ENCODE data around the gene PLAU. TPM values are rescaled to one million over a fixed set of nuclear protein-coding genes. Genes with fewer than 3 reads are reported as not detected.

Gene PLAU
- total RNA-seq, 1 experiment from 2014 or later: 15.0 TPM

- peaks cover 30% of the 10 kb centered on the region for H3K4me1 Mint-ChIP-seq
- no peaks in the 10 kb centered on the region; the same call in 1 of the 2 replicates for H3K27me3 Mint-ChIP-seq (ENCODE audit: low read depth)
- TF ChIP-seq MXD4 (CRISPR knock-in tag; IDR thresholded peaks at IDR 0.05; ENCODE audit: borderline replicate concordance) (no peak), KAT7 (CRISPR knock-in tag; IDR thresholded peaks at IDR 0.05; ENCODE audit: borderline replicate concordance) (no peak), JAZF1 (CRISPR knock-in tag; IDR thresholded peaks at IDR 0.05) (no peak), RELA (CRISPR knock-in tag; IDR thresholded peaks at IDR 0.05; ENCODE audit: borderline replicate concordance) (no peak), ZNF232 (CRISPR knock-in tag; IDR thresholded peaks at IDR 0.05) (no peak), MYBL2 (CRISPR knock-in tag; IDR thresholded peaks at IDR 0.05) (no peak), FOXK1 (CRISPR knock-in tag; IDR thresholded peaks at IDR 0.05) (no peak), CTCF (IDR thresholded peaks at IDR 0.05) (no peak)
- ChIA-PET POLR2A (no interaction called here), CTCF (interaction anchor here (0.6 to 2.6 kb wide), 8 partner anchors 11 to 476 kb away, joined by 3 to 10 read pairs (median 4); no protein-coding TSS in a partner anchor)
- ATAC-seq: peak; percentile 2; the same call in 1 of the 2 replicates
- no peak overlapping the region for H3K27ac Mint-ChIP-seq
- DNase-seq (ENCODE audit: low spot score): no peak
- peak overlapping the region; percentile 39 for H3K4me3 Mint-ChIP-seq
- no peaks in the 10 kb centered on the region for H3K9me3 Mint-ChIP-seq
- H3K36me3 Mint-ChIP-seq: peaks cover 17% of the 10 kb centered on the region
These were observed 37.1 kb upstream of the PLAU start for GRCh38 chr10:73873838-73874215.

DNA sequence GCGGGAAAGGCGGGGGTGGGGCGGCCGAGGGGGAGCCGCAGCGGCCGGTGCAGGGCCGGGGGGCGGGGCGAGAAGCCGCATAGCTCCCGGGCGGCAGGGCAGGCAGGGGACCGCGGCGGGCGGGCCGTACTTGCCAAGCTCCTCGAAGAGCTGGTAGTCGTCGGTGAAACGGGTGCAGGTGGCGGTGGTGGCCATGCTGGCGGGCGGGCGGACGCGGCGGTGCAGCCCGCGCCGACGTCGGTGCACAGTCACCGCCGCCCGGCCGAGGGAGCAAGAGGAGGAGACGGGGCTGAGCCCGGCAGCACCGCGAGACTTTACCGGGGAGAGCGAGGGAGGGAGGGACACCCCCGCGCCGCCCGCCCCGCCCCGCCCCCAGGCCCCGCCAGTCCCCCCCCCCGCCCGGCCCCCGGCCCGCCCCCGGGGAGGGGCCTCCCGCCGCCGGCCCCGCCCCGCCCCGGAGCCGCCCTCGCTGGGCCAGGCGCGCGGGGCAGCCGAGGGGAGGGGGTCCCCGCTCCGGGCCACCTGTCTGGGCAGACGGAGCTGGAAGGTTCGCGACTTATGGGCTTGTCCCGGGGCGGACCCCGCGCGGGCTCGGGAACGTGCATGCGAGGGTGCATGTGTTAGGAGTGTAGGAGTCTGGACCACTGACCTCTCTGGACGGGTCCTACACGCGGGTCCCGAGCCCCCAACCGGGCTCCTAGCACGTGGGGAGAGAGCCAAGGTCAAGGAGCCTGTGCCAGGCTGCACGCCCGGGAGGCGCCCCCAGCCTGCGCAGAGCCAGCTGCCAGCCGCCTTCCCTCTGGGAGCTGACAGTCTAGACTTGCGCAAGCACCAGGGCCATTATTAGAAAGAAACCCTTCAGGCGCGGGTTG, 36.4 kb upstream of the PLAU start, which contains the start of gene CAMK2G:
Gene CAMK2G (minus strand): TSS at position 289 of the 872 bp plus-strand sequence. CDS start 94 bp downstream, at position 195.
- 0 out of 2 replicates have a peak, but pooled peaks have one; percentile 34 for TF ChIP-seq NFE2L1 (CRISPR knock-in tag; IDR thresholded peaks at IDR 0.05)
- no peak for TF ChIP-seq ETV6 (CRISPR knock-in tag; IDR thresholded peaks at IDR 0.05)
- TF ChIP-seq ARID4B (CRISPR knock-in tag; IDR thresholded peaks at IDR 0.05; ENCODE audit: borderline replicate concordance): 0 out of 2 replicates have a peak, but pooled peaks have one; percentile 30
- TF ChIP-seq, protein P1, sequence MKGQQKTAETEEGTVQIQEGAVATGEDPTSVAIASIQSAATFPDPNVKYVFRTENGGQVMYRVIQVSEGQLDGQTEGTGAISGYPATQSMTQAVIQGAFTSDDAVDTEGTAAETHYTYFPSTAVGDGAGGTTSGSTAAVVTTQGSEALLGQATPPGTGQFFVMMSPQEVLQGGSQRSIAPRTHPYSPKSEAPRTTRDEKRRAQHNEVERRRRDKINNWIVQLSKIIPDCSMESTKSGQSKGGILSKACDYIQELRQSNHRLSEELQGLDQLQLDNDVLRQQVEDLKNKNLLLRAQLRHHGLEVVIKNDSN (CRISPR knock-in tag; IDR thresholded peaks at IDR 0.05): no peak
- peak; percentile 72 for TF ChIP-seq SP1 (CRISPR knock-in tag; conservative IDR thresholded peaks at IDR 0.05)
- TF ChIP-seq, protein P2, sequence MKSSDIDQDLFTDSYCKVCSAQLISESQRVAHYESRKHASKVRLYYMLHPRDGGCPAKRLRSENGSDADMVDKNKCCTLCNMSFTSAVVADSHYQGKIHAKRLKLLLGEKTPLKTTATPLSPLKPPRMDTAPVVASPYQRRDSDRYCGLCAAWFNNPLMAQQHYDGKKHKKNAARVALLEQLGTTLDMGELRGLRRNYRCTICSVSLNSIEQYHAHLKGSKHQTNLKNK (CRISPR knock-in tag; IDR thresholded peaks at IDR 0.05): no peak
- TF ChIP-seq, protein P3, sequence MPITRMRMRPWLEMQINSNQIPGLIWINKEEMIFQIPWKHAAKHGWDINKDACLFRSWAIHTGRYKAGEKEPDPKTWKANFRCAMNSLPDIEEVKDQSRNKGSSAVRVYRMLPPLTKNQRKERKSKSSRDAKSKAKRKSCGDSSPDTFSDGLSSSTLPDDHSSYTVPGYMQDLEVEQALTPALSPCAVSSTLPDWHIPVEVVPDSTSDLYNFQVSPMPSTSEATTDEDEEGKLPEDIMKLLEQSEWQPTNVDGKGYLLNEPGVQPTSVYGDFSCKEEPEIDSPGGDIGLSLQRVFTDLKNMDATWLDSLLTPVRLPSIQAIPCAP (CRISPR knock-in tag; IDR thresholded peaks at IDR 0.05): no peak
- no peak for TF ChIP-seq PRRX2 (CRISPR knock-in tag; IDR thresholded peaks at IDR 0.05)
- TF ChIP-seq, protein P4, sequence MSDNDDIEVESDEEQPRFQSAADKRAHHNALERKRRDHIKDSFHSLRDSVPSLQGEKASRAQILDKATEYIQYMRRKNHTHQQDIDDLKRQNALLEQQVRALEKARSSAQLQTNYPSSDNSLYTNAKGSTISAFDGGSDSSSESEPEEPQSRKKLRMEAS (CRISPR knock-in tag; IDR thresholded peaks at IDR 0.05): peak; percentile 17; the same call in 1 of the 2 replicates
- TF ChIP-seq, protein P5, sequence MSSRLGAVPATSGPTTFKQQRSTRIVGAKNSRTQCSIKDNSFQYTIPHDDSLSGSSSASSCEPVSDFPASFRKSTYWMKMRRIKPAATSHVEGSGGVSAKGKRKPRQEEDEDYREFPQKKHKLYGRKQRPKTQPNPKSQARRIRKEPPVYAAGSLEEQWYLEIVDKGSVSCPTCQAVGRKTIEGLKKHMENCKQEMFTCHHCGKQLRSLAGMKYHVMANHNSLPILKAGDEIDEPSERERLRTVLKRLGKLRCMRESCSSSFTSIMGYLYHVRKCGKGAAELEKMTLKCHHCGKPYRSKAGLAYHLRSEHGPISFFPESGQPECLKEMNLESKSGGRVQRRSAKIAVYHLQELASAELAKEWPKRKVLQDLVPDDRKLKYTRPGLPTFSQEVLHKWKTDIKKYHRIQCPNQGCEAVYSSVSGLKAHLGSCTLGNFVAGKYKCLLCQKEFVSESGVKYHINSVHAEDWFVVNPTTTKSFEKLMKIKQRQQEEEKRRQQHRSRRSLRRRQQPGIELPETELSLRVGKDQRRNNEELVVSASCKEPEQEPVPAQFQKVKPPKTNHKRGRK (CRISPR knock-in tag; IDR thresholded peaks at IDR 0.05; ENCODE audit: borderline replicate concordance): no peak
- TF ChIP-seq GTF2I (CRISPR knock-in tag; conservative IDR thresholded peaks at IDR 0.05): peak; percentile 69
- 0 out of 2 replicates have a peak, but pooled peaks have one; percentile 10 for TF ChIP-seq ZNF396 (CRISPR knock-in tag; IDR thresholded peaks at IDR 0.05; ENCODE audit: borderline replicate concordance)
- TF ChIP-seq KAT7 (CRISPR knock-in tag; IDR thresholded peaks at IDR 0.05; ENCODE audit: borderline replicate concordance): 0 out of 2 replicates have a peak, but pooled peaks have one; percentile 67
- Mint-ChIP-seq H3K9me3 (no peaks in the 10 kb centered on the region), H3K27me3 (ENCODE audit: low read depth) (no peaks in the 10 kb centered on the region; the same call in 1 of the 2 replicates), H3K4me3 (peak within 1 kb of the TSS; percentile 74), H3K4me1 (peaks cover 32% of the 10 kb centered on the region), H3K27ac (no peak within 1 kb of the TSS), H3K36me3 (peaks cover 17% of the 10 kb centered on the region)
- DNase-seq (ENCODE audit: low spot score) (peak; percentile 77), ATAC-seq (peak; percentile 84)
- ChIA-PET POLR2A (interaction anchor here (0.6 kb wide), 2 partner anchors 30 to 128 kb away, joined by 3 to 4 read pairs; no protein-coding TSS in a partner anchor), CTCF (interaction anchor here (0.6 to 2.6 kb wide), 12 partner anchors 7 to 952 kb away, joined by 3 to 10 read pairs (median 4); partner anchors contain the start of gene KAT6B)

Data from WTC11 (cell line).